Regular cardiac myocyte (primary cell): ENCODE measurements around the gene MLLT1. TPM values are rescaled to one million over a fixed set of nuclear protein-coding genes. Genes with fewer than 3 reads are reported as not detected.

Source experiments
- total RNA-seq: library from RNA; depleted of rRNA; stranded (reverse); fragments of >200 nt; gene quantifications from 2 replicates; pipeline ENCODE4 v1.2.3, GENCODE V29; 2014

MLLT1 gene
- total RNA-seq = 3.9 and 6.1 TPM in 2 replicates

GRCh38 chr19:6279931-6280591 is at the start of gene MLLT1:
Gene MLLT1, minus strand, starts transcription at chr19:6279975. Its CDS starts 191 bp downstream, at chr19:6279784.

Other genes starting within 250 kb of the MLLT1 start
- 3.6 and 4.5 TPM in 2 replicates for gene RFX2, start 169.5 kb downstream of the MLLT1 start, total RNA-seq
- not detected in 2 replicates for gene ACSBG2, start 144.3 kb downstream of the MLLT1 start, total RNA-seq
- gene ACER1, start 53.6 kb upstream of the MLLT1 start, total RNA-seq = not detected in 2 replicates
- 38.1 and 76.7 TPM in 2 replicates for gene CLPP, start 81.6 kb upstream of the MLLT1 start, total RNA-seq
- gene ALKBH7, start 92.8 kb upstream of the MLLT1 start, total RNA-seq = 47.7 and 58.6 TPM in 2 replicates
- 0.96 and 1.1 TPM in 2 replicates for gene PSPN, start 96.0 kb upstream of the MLLT1 start, total RNA-seq
- 38.3 and 63.6 TPM in 2 replicates for gene GTF2F1, start 113.2 kb upstream of the MLLT1 start, total RNA-seq
- gene KHSRP, start 144.8 kb upstream of the MLLT1 start, total RNA-seq = 54.7 and 131 TPM in 2 replicates
- gene SLC25A41, start 153.8 kb upstream of the MLLT1 start, total RNA-seq = not detected in 2 replicates
- 13.4 and 34.4 TPM in 2 replicates for gene SLC25A23, start 179.8 kb upstream of the MLLT1 start, total RNA-seq
- gene CRB3, start 184.3 kb upstream of the MLLT1 start, total RNA-seq = 0.28 TPM in 1 of 2 replicates, not detected in the other
- not detected in 2 replicates for gene DENND1C, start 201.8 kb upstream of the MLLT1 start, total RNA-seq
- gene TUBB4A, start 222.3 kb upstream of the MLLT1 start, total RNA-seq = 1.1 TPM in 1 of 2 replicates, not detected in the other